Neural cell (in vitro differentiated cells): ENCODE results near the gene GPI.
"Not testable (repeated sequence)": the region's sequence is repeated elsewhere in the genome, so short reads cannot be mapped to it uniquely, and the experiment has no call there.

Experiments used
- EP300 ChIP-seq: fragments of 450-650 bp; conservative IDR thresholded peaks from 2 replicates; pipeline ENCODE4 v1.6.1; 2014; ENCODE audit warnings: antibody characterized with exemption, mild to moderate bottlenecking, moderate library complexity; ENCODE audit not compliant: poor library complexity, severe bottlenecking
- EZH2 ChIP-seq: fragments of 200-600, 300-800 bp; shearing (Covaris generic), sonication (generic); IDR thresholded peaks from 2 replicates; pipeline ENCODE4 v1.6.1; 2014; ENCODE audit warnings: antibody characterized with exemption, low read length, borderline replicate concordance, mild to moderate bottlenecking; ENCODE audit not compliant: insufficient read depth, poor library complexity, severe bottlenecking
- POLR2AphosphoS5 ChIP-seq: IDR thresholded peaks from 2 replicates; pipeline ENCODE4 v1.6.1; 2012
- TAF1 ChIP-seq: IDR thresholded peaks from 2 replicates; pipeline ENCODE4 v1.6.1; 2012; ENCODE audit warnings: low read depth
- TF ChIP-seq, protein P1 (sequence below): fragments of 450-650 bp; IDR thresholded peaks from 2 replicates; pipeline ENCODE4 v1.5.1; 2014; ENCODE audit warnings: antibody characterized with exemption, mild to moderate bottlenecking, moderate library complexity; ENCODE audit not compliant: poor library complexity, severe bottlenecking
- TF ChIP-seq, protein P2 (sequence below): IDR thresholded peaks from 2 replicates; pipeline ENCODE4 v1.6.1; 2012; ENCODE audit warnings: borderline replicate concordance

DNA sequence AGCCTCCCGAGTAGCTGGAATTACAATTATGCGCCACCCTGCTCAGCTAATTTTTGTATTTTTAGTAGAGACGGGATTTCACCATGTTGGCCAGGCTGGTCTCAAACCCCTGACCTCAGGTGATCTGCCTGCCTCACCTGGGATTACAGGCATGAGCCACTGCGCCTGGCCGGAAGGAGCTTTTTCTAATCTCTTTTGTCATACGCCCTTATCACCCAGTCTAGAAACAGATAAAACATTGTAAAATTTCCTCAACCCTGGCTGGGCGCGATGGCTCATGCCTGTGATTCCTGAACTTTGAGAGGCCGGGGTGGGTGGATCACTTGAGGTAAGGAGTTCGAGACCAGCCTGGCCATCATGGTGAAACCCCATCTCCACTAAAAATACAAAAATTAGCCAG lies 4.2 kb downstream of the GPI start:
- TF ChIP-seq EP300, EZH2, POLR2AphosphoS5, TAF1: not testable (repeated sequence)
- TF ChIP-seq, protein P1, sequence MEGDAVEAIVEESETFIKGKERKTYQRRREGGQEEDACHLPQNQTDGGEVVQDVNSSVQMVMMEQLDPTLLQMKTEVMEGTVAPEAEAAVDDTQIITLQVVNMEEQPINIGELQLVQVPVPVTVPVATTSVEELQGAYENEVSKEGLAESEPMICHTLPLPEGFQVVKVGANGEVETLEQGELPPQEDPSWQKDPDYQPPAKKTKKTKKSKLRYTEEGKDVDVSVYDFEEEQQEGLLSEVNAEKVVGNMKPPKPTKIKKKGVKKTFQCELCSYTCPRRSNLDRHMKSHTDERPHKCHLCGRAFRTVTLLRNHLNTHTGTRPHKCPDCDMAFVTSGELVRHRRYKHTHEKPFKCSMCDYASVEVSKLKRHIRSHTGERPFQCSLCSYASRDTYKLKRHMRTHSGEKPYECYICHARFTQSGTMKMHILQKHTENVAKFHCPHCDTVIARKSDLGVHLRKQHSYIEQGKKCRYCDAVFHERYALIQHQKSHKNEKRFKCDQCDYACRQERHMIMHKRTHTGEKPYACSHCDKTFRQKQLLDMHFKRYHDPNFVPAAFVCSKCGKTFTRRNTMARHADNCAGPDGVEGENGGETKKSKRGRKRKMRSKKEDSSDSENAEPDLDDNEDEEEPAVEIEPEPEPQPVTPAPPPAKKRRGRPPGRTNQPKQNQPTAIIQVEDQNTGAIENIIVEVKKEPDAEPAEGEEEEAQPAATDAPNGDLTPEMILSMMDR = not testable (repeated sequence)
- TF ChIP-seq, protein P2, sequence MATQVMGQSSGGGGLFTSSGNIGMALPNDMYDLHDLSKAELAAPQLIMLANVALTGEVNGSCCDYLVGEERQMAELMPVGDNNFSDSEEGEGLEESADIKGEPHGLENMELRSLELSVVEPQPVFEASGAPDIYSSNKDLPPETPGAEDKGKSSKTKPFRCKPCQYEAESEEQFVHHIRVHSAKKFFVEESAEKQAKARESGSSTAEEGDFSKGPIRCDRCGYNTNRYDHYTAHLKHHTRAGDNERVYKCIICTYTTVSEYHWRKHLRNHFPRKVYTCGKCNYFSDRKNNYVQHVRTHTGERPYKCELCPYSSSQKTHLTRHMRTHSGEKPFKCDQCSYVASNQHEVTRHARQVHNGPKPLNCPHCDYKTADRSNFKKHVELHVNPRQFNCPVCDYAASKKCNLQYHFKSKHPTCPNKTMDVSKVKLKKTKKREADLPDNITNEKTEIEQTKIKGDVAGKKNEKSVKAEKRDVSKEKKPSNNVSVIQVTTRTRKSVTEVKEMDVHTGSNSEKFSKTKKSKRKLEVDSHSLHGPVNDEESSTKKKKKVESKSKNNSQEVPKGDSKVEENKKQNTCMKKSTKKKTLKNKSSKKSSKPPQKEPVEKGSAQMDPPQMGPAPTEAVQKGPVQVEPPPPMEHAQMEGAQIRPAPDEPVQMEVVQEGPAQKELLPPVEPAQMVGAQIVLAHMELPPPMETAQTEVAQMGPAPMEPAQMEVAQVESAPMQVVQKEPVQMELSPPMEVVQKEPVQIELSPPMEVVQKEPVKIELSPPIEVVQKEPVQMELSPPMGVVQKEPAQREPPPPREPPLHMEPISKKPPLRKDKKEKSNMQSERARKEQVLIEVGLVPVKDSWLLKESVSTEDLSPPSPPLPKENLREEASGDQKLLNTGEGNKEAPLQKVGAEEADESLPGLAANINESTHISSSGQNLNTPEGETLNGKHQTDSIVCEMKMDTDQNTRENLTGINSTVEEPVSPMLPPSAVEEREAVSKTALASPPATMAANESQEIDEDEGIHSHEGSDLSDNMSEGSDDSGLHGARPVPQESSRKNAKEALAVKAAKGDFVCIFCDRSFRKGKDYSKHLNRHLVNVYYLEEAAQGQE = not testable (repeated sequence)
